Body of pancreas (tissue), 4 donors: Measurements from ENCODE around the gene AQP4. TPM values are rescaled to one million over a fixed set of nuclear protein-coding genes. Genes with fewer than 3 reads are reported as not detected.

Experiments
- ATAC-seq: fragments of 150-250 bp; one replicate; pipeline ENCODE4 v1.9.1; 2016
- DNase-seq, 4 donors: peaks; one replicate each; pipeline ENCODE4 v3.0.0-alpha.2; 2019
- H3K27ac ChIP-seq, 4 donors: fragments of 200-600 bp; sonication (generic); 1 replicate in 3 of 4; 2 replicates in 1 of 4; pipeline versions ENCODE4 v1.5.1 to v1.6.1; 2016 to 2019; ENCODE audit warnings: mild to moderate bottlenecking in 1 of 4, mixed read lengths in 1 of 4, moderate library complexity in 1 of 4
- H3K27me3 ChIP-seq, 2 donors: fragments of 200-600 bp; sonication (generic); one replicate each; pipeline ENCODE4 v1.6.0; 2016; ENCODE audit warnings: mild to moderate bottlenecking in 1 of 2
- H3K36me3 ChIP-seq, 2 donors: fragments of 200-600 bp; sonication (generic); replicated peaks in 1 of 2; 2 replicates each; pipeline ENCODE4 v1.5.1; 2016; ENCODE audit warnings: low read depth in 2 of 2; ENCODE audit not compliant: insufficient read depth in 1 of 2
- H3K4me1 ChIP-seq: fragments of 200-600 bp; sonication (generic); one replicate; pipeline ENCODE4 v1.6.0; 2016
- H3K4me3 ChIP-seq, 2 donors: fragments of 200-600 bp; sonication (generic); 1 replicate in 1 of 2; 2 replicates in 1 of 2; pipeline ENCODE4 v1.5.1; 2016 to 2019
- H3K9me3 ChIP-seq, 3 donors: fragments of 200-600 bp; sonication (generic); 1 replicate in 2 of 3; 2 replicates in 1 of 3; pipeline ENCODE4 v1.5.1; 2016
- POLR2A ChIP-seq, 3 donors: fragments of 450-650 bp; IDR thresholded peaks; one replicate each; pipeline ENCODE4 v1.6.1; 2016; ENCODE audit warnings: antibody characterized with exemption in 3 of 3, mild to moderate bottlenecking in 2 of 3
- WGBS, 2 donors: methylation state at CpG; one replicate each; pipeline ENCODE4 v1.1.5; 2017; 5-methylcytosine and 5-hydroxymethylcytosine counted together
- intact Hi-C: fragments of 100-400 bp; cut with DNase I; formaldehyde crosslinking; loops from one replicate; pipeline ENCODE4 v1.15.1; 2023
- total RNA-seq, 2 donors: library from RNA; depleted of rRNA; stranded (reverse); fragments of >200 nt; gene quantifications; one replicate each; pipeline ENCODE4 v1.1.0, GENCODE V29; 2016
- TF ChIP-seq, protein P1 (sequence below), 7 experiments: fragments of 450-650 bp in 4 of 7; fragments of 200-600 bp in 3 of 7; sonication (generic) in 3 of 7; IDR thresholded peaks; one replicate each; pipeline ENCODE4 v1.5.1; 2016 to 2019; ENCODE audit warnings: antibody characterized with exemption in 7 of 7

The AQP4 gene
- total RNA-seq, 2 donors from 2014 or later, result 3.6 TPM; not detected in 1

DNA sequence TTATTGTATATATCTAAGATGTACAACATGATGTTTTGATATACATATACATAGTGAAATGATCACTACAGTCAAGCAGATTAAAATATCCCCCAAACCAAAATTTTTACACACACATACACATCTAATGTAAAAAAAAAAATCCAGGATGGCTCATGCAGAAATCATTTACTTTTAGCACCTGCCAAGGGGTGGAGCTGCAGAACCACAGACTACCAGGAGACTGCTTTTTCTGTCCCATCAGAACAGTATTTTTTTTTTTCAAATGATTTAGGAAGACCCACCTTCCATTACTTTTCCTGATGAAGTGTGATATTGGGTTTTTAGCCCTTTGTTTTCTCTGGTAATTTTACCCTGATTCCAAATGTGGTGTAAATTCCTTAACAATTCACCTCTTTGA lies 61.9 kb downstream of the AQP4 start:
- no peaks in the 10 kb centered on the region for H3K36me3 ChIP-seq
- H3K4me1 ChIP-seq, result no peaks in the 10 kb centered on the region
- H3K27me3 ChIP-seq, result no peaks in the 10 kb centered on the region
- intact Hi-C loops, result no loop called here
- DNase-seq, result peak in 1 of 4 donors; percentile 7
- no peak overlapping the region for H3K27ac ChIP-seq
- no peaks in the 10 kb centered on the region for H3K9me3 ChIP-seq
- no peak for TF ChIP-seq POLR2A (IDR thresholded peaks at IDR 0.05)
- TF ChIP-seq, protein P1, sequence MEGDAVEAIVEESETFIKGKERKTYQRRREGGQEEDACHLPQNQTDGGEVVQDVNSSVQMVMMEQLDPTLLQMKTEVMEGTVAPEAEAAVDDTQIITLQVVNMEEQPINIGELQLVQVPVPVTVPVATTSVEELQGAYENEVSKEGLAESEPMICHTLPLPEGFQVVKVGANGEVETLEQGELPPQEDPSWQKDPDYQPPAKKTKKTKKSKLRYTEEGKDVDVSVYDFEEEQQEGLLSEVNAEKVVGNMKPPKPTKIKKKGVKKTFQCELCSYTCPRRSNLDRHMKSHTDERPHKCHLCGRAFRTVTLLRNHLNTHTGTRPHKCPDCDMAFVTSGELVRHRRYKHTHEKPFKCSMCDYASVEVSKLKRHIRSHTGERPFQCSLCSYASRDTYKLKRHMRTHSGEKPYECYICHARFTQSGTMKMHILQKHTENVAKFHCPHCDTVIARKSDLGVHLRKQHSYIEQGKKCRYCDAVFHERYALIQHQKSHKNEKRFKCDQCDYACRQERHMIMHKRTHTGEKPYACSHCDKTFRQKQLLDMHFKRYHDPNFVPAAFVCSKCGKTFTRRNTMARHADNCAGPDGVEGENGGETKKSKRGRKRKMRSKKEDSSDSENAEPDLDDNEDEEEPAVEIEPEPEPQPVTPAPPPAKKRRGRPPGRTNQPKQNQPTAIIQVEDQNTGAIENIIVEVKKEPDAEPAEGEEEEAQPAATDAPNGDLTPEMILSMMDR (IDR thresholded peaks at IDR 0.05), result peak in 2 of 7 experiments; percentile 6 to 11
- ATAC-seq, result no peak
- no peak overlapping the region for H3K4me3 ChIP-seq

GRCh38 chr18:26802330-26803200 lies 62.9 kb downstream of the AQP4 start:
- DNase-seq, result no peak
- no peak for ATAC-seq
- no peaks in the 10 kb centered on the region for H3K9me3 ChIP-seq
- WGBS, 2 donors, result 65 to 69% methylated on average over 4 of the region's 4 CpGs
- no peaks in the 10 kb centered on the region for H3K4me1 ChIP-seq
- H3K36me3 ChIP-seq, result no peaks in the 10 kb centered on the region
- intact Hi-C loops, result no loop called here
- TF ChIP-seq, protein P1 (IDR thresholded peaks at IDR 0.05), result no peak
- TF ChIP-seq POLR2A (IDR thresholded peaks at IDR 0.05), result no peak
- no peak overlapping the region for H3K27ac ChIP-seq
- no peak overlapping the region for H3K4me3 ChIP-seq
- H3K27me3 ChIP-seq, result no peaks in the 10 kb centered on the region
